Measurements from ENCODE around the gene ZGLP1.
A peak's percentile ranks its signal among the peaks of the same experiment; 100 is the strongest.

Gene ZGLP1

GRCh38 chr19:10343495-10343894 is 33.9 kb upstream of the ZGLP1 start:
- Histone ChIP-seq H3K4me2 (ENCODE audit: low read length) (no peak overlapping the region), H3K9me2 (ENCODE audit: low read depth, low read length) (no peaks in the 10 kb centered on the region), H2AFZ (ENCODE audit: low read length) (no peak overlapping the region), H3K36me3 (ENCODE audit: insufficient read depth, low read length) (no peaks in the 10 kb centered on the region; the same call in 1 of the 2 replicates), H3K27me3 (ENCODE audit: insufficient read depth, low read length) (no peaks in the 10 kb centered on the region; the same call in 1 of the 2 replicates), H3K9me3 (ENCODE audit: low read length) (no peaks in the 10 kb centered on the region), H3K4me1 (ENCODE audit: insufficient read depth, low read length, severe bottlenecking) (peaks cover 16% of the 10 kb centered on the region), H4K20me1 (ENCODE audit: insufficient read depth, low read length) (no peaks in the 10 kb centered on the region), H3K9ac (ENCODE audit: low read length) (no peak overlapping the region), H3K79me2 (ENCODE audit: insufficient read depth, low read length) (no peaks in the 10 kb centered on the region), H3F3A (ENCODE audit: insufficient read depth, low read length) (no peaks in the 10 kb centered on the region), H3K4me3 (ENCODE audit: low read depth, low read length, poor library complexity, severe bottlenecking) (no peak overlapping the region), H3K27ac (ENCODE audit: low read depth, low read length, poor library complexity, severe bottlenecking) (no peak overlapping the region)
- TF ChIP-seq CTCF (IDR thresholded peaks at IDR 0.05; ENCODE audit: low read length): no peak
- no peak for TF ChIP-seq EZH2 (IDR thresholded peaks at IDR 0.05; ENCODE audit: borderline replicate concordance, low read length)

GRCh38 chr19:10339977-10340376 is 30.4 kb upstream of the ZGLP1 start:
- peak overlapping the region; percentile 22; the same call in 1 of the 2 replicates for H2AFZ ChIP-seq (ENCODE audit: low read length)
- peak overlapping the region; percentile 63 for H3K4me3 ChIP-seq (ENCODE audit: low read depth, low read length, poor library complexity, severe bottlenecking)
- peaks cover 22% of the 10 kb centered on the region for H3K4me1 ChIP-seq (ENCODE audit: insufficient read depth, low read length, severe bottlenecking)
- H3K36me3 ChIP-seq (ENCODE audit: insufficient read depth, low read length): no peaks in the 10 kb centered on the region; the same call in 1 of the 2 replicates
- no peaks in the 10 kb centered on the region for H3K9me2 ChIP-seq (ENCODE audit: low read depth, low read length)
- no peaks in the 10 kb centered on the region for H3K9me3 ChIP-seq (ENCODE audit: low read length)
- H3F3A ChIP-seq (ENCODE audit: insufficient read depth, low read length): no peaks in the 10 kb centered on the region
- H3K9ac ChIP-seq (ENCODE audit: low read length): peak overlapping the region; percentile 68; the same call in 1 of the 2 replicates
- peak overlapping the region; percentile 77 for H3K4me2 ChIP-seq (ENCODE audit: low read length)
- no peaks in the 10 kb centered on the region for H4K20me1 ChIP-seq (ENCODE audit: insufficient read depth, low read length)
- no peaks in the 10 kb centered on the region for H3K79me2 ChIP-seq (ENCODE audit: insufficient read depth, low read length)
- H3K27ac ChIP-seq (ENCODE audit: low read depth, low read length, poor library complexity, severe bottlenecking): no peak overlapping the region
- no peaks in the 10 kb centered on the region; the same call in 1 of the 2 replicates for H3K27me3 ChIP-seq (ENCODE audit: insufficient read depth, low read length)
- TF ChIP-seq EZH2 (IDR thresholded peaks at IDR 0.05; ENCODE audit: borderline replicate concordance, low read length) (no peak), CTCF (IDR thresholded peaks at IDR 0.05; ENCODE audit: low read length) (no peak)

GRCh38 chr19:10339380-10339960 is 29.9 kb upstream of the ZGLP1 start, which contains the start of gene ICAM3:
TSS of gene ICAM3 (minus strand) at chr19:10339624. CDS start at chr19:10339614, 10 bp downstream.
- Histone ChIP-seq H3K4me3 (ENCODE audit: low read depth, low read length, poor library complexity, severe bottlenecking) (peak within 1 kb of the TSS; percentile 63), H3K4me1 (ENCODE audit: insufficient read depth, low read length, severe bottlenecking) (peaks cover 27% of the 10 kb centered on the region), H3K9me2 (ENCODE audit: low read depth, low read length) (no peaks in the 10 kb centered on the region), H3K27ac (ENCODE audit: low read depth, low read length, poor library complexity, severe bottlenecking) (no peak within 1 kb of the TSS), H3F3A (ENCODE audit: insufficient read depth, low read length) (no peaks in the 10 kb centered on the region), H3K4me2 (ENCODE audit: low read length) (peak within 1 kb of the TSS; percentile 77), H3K27me3 (ENCODE audit: insufficient read depth, low read length) (no peaks in the 10 kb centered on the region; the same call in 1 of the 2 replicates), H4K20me1 (ENCODE audit: insufficient read depth, low read length) (no peaks in the 10 kb centered on the region), H3K9ac (ENCODE audit: low read length) (peak within 1 kb of the TSS; percentile 68), H3K79me2 (ENCODE audit: insufficient read depth, low read length) (no peaks in the 10 kb centered on the region), H3K9me3 (ENCODE audit: low read length) (no peaks in the 10 kb centered on the region), H2AFZ (ENCODE audit: low read length) (peak within 1 kb of the TSS; percentile 22), H3K36me3 (ENCODE audit: insufficient read depth, low read length) (no peaks in the 10 kb centered on the region; the same call in 1 of the 2 replicates)
- TF ChIP-seq CTCF (IDR thresholded peaks at IDR 0.05; ENCODE audit: low read length) (no peak), EZH2 (IDR thresholded peaks at IDR 0.05; ENCODE audit: borderline replicate concordance, low read length) (no peak)

Data from OCI-LY1 (cell line).